LNCAP (cell line): ENCODE data around the gene STAC.

ENCODE experiments used
- CTCF ChIP-seq: fragments of 450-650 bp; IDR thresholded peaks from 2 replicates; pipeline ENCODE4 v1.5.1; 2017; ENCODE audit warnings: mild to moderate bottlenecking

STAC gene

GRCh38 chr3:36416599-36416998 is 36.3 kb downstream of the STAC start:
- TF ChIP-seq CTCF, result no peak

GRCh38 chr3:36417237-36417636 is 36.9 kb downstream of the STAC start:
- TF ChIP-seq CTCF, result no peak

- TF ChIP-seq CTCF, result no peak
Measured at GRCh38 chr3:36418296-36418695, 38.0 kb downstream of the STAC start.

GRCh38 chr3:36428445-36428844 is 48.1 kb downstream of the STAC start:
- TF ChIP-seq CTCF, result no peak

GRCh38 chr3:36429986-36430485 is 49.7 kb downstream of the STAC start:
- no peak for TF ChIP-seq CTCF

GRCh38 chr3:36433511-36433910 is 53.2 kb downstream of the STAC start:
- TF ChIP-seq CTCF, result no peak

- TF ChIP-seq CTCF, result no peak
Measured at GRCh38 chr3:36434687-36435426, 54.6 kb downstream of the STAC start.
